K562 (cell line): Measurements from ENCODE around the gene CRY2. TPM values are rescaled to one million over a fixed set of nuclear protein-coding genes. Genes with fewer than 3 reads are reported as not detected.
A peak's percentile ranks its signal among the peaks of the same experiment; 100 is the strongest.

Experiments
- ATAC-seq: fragments of 200-7000 bp; cut with Tn5 transposase; 3 replicates; pipeline ENCODE4 v1.9.1; 2020; ENCODE audit warnings: moderate library complexity
- BruUV-seq: library from RNA; stranded (reverse); fragments of 400-500 nt; replicated peaks from 2 replicates; lab custom pipeline; 2021; lab: Mats Ljungman, UMichigan
- CTCF ChIA-PET: fragments of 300-600 bp; formaldehyde crosslinking; extraction: SDS; loops from one replicate; lab custom pipeline; 2021; ENCODE audit warnings: low intra/inter-chr PET ratio; lab: Yijun Ruan, JAX
- POLR2A ChIA-PET: fragments of 300-600, 350-650 bp; sonication (Branson Sonifier 250); formaldehyde crosslinking; extraction: SDS; loops from one replicate; lab custom pipeline; 2021; ENCODE audit warnings: antibody characterized with exemption, inconsistent platforms; lab: Yijun Ruan, JAX
- DNase-seq, 4 experiments: peaks; one replicate each; pipeline versions ENCODE4 v3.0.0 to v3.0.0-alpha.2; 2011 to 2018; ENCODE audit warnings: low spot score in 3 of 4, mixed read lengths in 3 of 4; ENCODE audit errors: extremely low read depth in 1 of 4
- FAIRE-seq: peaks from 2 replicates; lab custom pipeline; 2011; peaks lifted over from hg19 to GRCh38; lab: Jason Lieb, UNC
- H2AFZ ChIP-seq: 2 replicates; pipeline ENCODE4 v1.6.0; 2011; ENCODE audit warnings: low read depth, low read length, control low read depth, inconsistent platforms
- H3K27ac ChIP-seq: fragments of 200-600 bp; 3 replicates; pipeline ENCODE4 v1.8.0; 2011; ENCODE audit warnings: low read depth, mild to moderate bottlenecking, control low read depth, inconsistent platforms, low read length, moderate library complexity, mixed read lengths; ENCODE audit errors: extremely low read depth
- H3K27me3 ChIP-seq, 2 experiments: fragments of 300-600 bp in 1 of 2; 2 replicates in 1 of 2; 3 replicates in 1 of 2; pipeline versions ENCODE4 v1.6.0 to v1.8.0; 2011; ENCODE audit warnings: inconsistent platforms in 2 of 2, low read length in 2 of 2, mild to moderate bottlenecking in 1 of 2, mixed read lengths in 1 of 2, moderate library complexity in 1 of 2; ENCODE audit not compliant: control insufficient read depth in 2 of 2, insufficient read depth in 2 of 2
- H3K36me3 ChIP-seq: fragments of 300-600 bp; 3 replicates; pipeline ENCODE4 v1.8.0; 2011; ENCODE audit warnings: mild to moderate bottlenecking, low read length, inconsistent platforms; ENCODE audit not compliant: control insufficient read depth, insufficient read depth
- H3K4me1 ChIP-seq, 2 experiments: fragments of 200-600 bp in 1 of 2; replicated peaks in 1 of 2; 2 replicates in 1 of 2; 3 replicates in 1 of 2; pipeline versions ENCODE4 v1.5.1 to v1.8.0; 2011; ENCODE audit warnings: inconsistent platforms in 2 of 2, low read length in 2 of 2, mild to moderate bottlenecking in 1 of 2, mixed read lengths in 1 of 2, moderate library complexity in 1 of 2; ENCODE audit not compliant: control insufficient read depth in 2 of 2, insufficient read depth in 2 of 2
- H3K4me2 ChIP-seq: 2 replicates; pipeline ENCODE4 v1.6.1; 2011; ENCODE audit warnings: low read length, control low read depth, inconsistent platforms, mixed read lengths; ENCODE audit not compliant: insufficient read depth
- H3K4me3 ChIP-seq: fragments of 200-600 bp; sonication (generic), shearing (Covaris generic); 2 replicates; pipeline ENCODE4 v1.5.1; 2016; ENCODE audit warnings: control low read depth, inconsistent platforms
- H3K79me2 ChIP-seq: fragments of 200-600 bp; 3 replicates; pipeline ENCODE4 v1.8.0; 2011; ENCODE audit warnings: low read length, inconsistent platforms; ENCODE audit not compliant: control insufficient read depth, insufficient read depth
- H3K9ac ChIP-seq, 2 experiments: 2 replicates each; pipeline versions ENCODE4 v1.6.0 to v1.6.1; 2011; ENCODE audit warnings: low read depth in 2 of 2, low read length in 2 of 2, control low read depth in 1 of 2, inconsistent platforms in 1 of 2, mild to moderate bottlenecking in 1 of 2, mixed read lengths in 1 of 2; ENCODE audit not compliant: insufficient read depth in 1 of 2
- H3K9me1 ChIP-seq: one replicate; pipeline ENCODE4 v1.6.0; 2011; ENCODE audit warnings: inconsistent platforms, mild to moderate bottlenecking, low read length, moderate library complexity; ENCODE audit not compliant: control insufficient read depth, insufficient read depth
- H3K9me3 ChIP-seq: replicated peaks from 2 replicates; pipeline ENCODE4 v1.5.1; 2011; ENCODE audit warnings: low read depth, low read length, inconsistent platforms; ENCODE audit not compliant: control insufficient read depth, insufficient read depth
- H4K20me1 ChIP-seq: replicated peaks from 2 replicates; pipeline ENCODE4 v1.6.1; 2011; ENCODE audit warnings: low read length, inconsistent platforms, mixed read lengths; ENCODE audit not compliant: control insufficient read depth, insufficient read depth
- ETV5 ChIP-seq: sonication (generic); formaldehyde crosslinking; IDR thresholded peaks from 2 replicates; pipeline ENCODE4 v1.4.0; 2020; ENCODE audit warnings: low read depth, mild to moderate bottlenecking, missing genetic modification reagents
- NFIC ChIP-seq: fragments of 450-650 bp; IDR thresholded peaks from 2 replicates; pipeline ENCODE4 v1.6.1; 2017; ENCODE audit warnings: mild to moderate bottlenecking, inconsistent platforms
- PREB ChIP-seq: sonication (generic); formaldehyde crosslinking; IDR thresholded peaks from 2 replicates; pipeline ENCODE4 v1.8.1; 2023; ENCODE audit warnings: mild to moderate bottlenecking, missing genetic modification reagents
- WGBS: fragments of 100-300 bp; shearing (Covaris generic); methylation state at CpG from one replicate; pipeline ENCODE4 v1.1.6; 2016; ENCODE audit warnings: low coverage, mixed read lengths; ENCODE audit not compliant: insufficient coverage; ENCODE audit errors: missing lambda C conversion rate; 5-methylcytosine and 5-hydroxymethylcytosine counted together
- in situ Hi-C: fragments of 300-500 bp; cut with MboI; formaldehyde crosslinking; loops from 4 replicates; pipeline ENCODE4 v1.15.0; 2018; ENCODE audit warnings: inconsistent platforms, mixed read lengths
- intact Hi-C: fragments of 100-400 bp; cut with micrococcal nuclease; formaldehyde crosslinking; loops from 2 replicates; pipeline ENCODE4 v1.14.2; 2022
- polyA plus RNA-seq, 8 experiments: library from polyadenylated mRNA; depleted of rRNA in 4 of 8; stranded (reverse) in 5 of 8; unstranded in 3 of 8; fragments of >200 nt; fragmentation: Nextera tagmentation in 2 of 8; fragmentation: Illumina TruSeq in 1 of 8; extraction: Ambion mirVana in 2 of 8; extraction: Trizol in 1 of 8; gene quantifications; 2 replicates each; pipeline versions ENCODE4 v1.2.1 to v1.2.3, GENCODE V29; 2011 to 2014; ENCODE audit warnings: inconsistent platforms in 1 of 8, missing spikeins in 1 of 8
- total RNA-seq, 7 experiments: library from RNA; depleted of rRNA in 6 of 7; stranded (reverse); fragments of >200 nt in 6 of 7; fragmentation: Illumina TruSeq in 2 of 7; extraction: Trizol in 2 of 7; gene quantifications; 2 replicates each; pipeline versions ENCODE4 v1.2.1 to v1.2.3, GENCODE V29; 2011 to 2021; ENCODE audit warnings: low replicate concordance in 1 of 7

CRY2 gene
- total and polyA plus RNA-seq, 9 of the 15 experiments (the other 6 are each of a cell fraction or from before 2014, with no cell fraction given): 2.3 to 23.9 (median 14.8) TPM

- WGBS: 80% methylated on average over 6 of the region's 6 CpGs
- ChIA-PET CTCF (no interaction called here), POLR2A (interaction anchor here (0.8 to 1.1 kb wide), 2 partner anchors 11 to 19 kb away, joined by 3 to 4 read pairs; no protein-coding TSS in a partner anchor)
- Histone ChIP-seq H3K9me3 (no peaks in the 10 kb centered on the region), H3K4me1 (peaks cover 22 to 26% of the 10 kb centered on the region in 2 experiments), H2AFZ (no peak overlapping the region), H3K36me3 (peaks cover 36% of the 10 kb centered on the region; the same call in 2 of the 3 replicates), H3K4me3 (no peak overlapping the region), H3K9me1 (no peaks in the 10 kb centered on the region), H3K4me2 (no peak overlapping the region), H3K27ac (no peak overlapping the region), H3K9ac (no peak overlapping the region), H4K20me1 (peaks cover 23% of the 10 kb centered on the region), H3K79me2 (no peaks in the 10 kb centered on the region), H3K27me3 (no peaks in the 10 kb centered on the region)
- ATAC-seq (no peak), DNase-seq (no peak), FAIRE-seq (no peak)
- TF ChIP-seq PREB (CRISPR knock-in tag): no peak
- peak; percentile 74 for TF ChIP-seq NFIC
- TF ChIP-seq ETV5: no peak
- BruUV-seq: no TSS peak
- in situ Hi-C loops (no loop called here), intact Hi-C loops (no loop called here)
Measured at GRCh38 chr11:45881708-45882368, 34.6 kb downstream of the CRY2 start.
